ENCODE results near the gene GPI.

DNA sequence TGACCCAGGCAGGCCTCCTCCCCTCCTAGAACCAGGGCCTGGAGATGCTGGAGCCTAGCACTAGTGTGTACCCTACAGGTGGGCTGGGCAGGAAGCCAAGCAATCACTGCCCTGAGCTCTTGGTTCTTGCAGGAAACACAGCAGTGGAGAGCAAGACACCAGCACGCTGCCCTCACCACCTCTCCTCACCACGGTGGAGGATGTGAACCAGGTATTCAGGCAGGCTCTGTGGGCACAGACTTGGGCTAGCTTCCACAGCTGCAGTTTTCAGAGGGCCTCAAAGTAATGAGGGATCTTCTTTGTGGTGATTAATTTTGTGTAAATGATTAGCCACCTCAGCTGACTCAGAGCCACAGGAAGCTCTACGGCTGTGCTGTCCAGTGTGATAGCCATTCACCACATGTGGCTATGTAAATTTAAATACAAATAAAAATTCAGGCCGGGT is 13.6 kb upstream of the GPI start:
- TF ChIP-seq POLR2AphosphoS5 (IDR thresholded peaks at IDR 0.05; ENCODE audit: low read depth, low read length) = no peak
- no peak for TF ChIP-seq RFX5 (IDR thresholded peaks at IDR 0.05; ENCODE audit: low read length)
- TF ChIP-seq CHD2 (IDR thresholded peaks at IDR 0.05; ENCODE audit: low read length, partially characterized antibody) = no peak
